CD4-positive, alpha-beta memory T cell (primary cell): Measurements from ENCODE around the gene BICDL1. TPM values are rescaled to one million over a fixed set of nuclear protein-coding genes. Genes with fewer than 3 reads are reported as not detected.

Source experiments
- CTCF ChIA-PET: fragments of 350-600 bp; sonication (Branson Sonifier 250); formaldehyde crosslinking; loops from one replicate; lab custom pipeline; 2021; ENCODE audit warnings: inconsistent platforms; ENCODE audit not compliant: partially characterized antibody; lab: Charles Lee
- POLR2A ChIA-PET: fragments of 350-600 bp; sonication (Branson Sonifier 250); formaldehyde crosslinking; loops from one replicate; lab custom pipeline; 2021; ENCODE audit not compliant: partially characterized antibody; lab: Charles Lee
- DNase-seq, 5 donors: peaks; one replicate each; pipeline versions ENCODE4 v3.0.0 to v3.0.0-alpha.2; 2020 to 2022; ENCODE audit warnings: mixed read lengths in 1 of 5
- H3K27ac ChIP-seq: one replicate; pipeline ENCODE4 v1.7.0; 2013; ENCODE audit warnings: low read depth, low read length
- H3K27me3 ChIP-seq: 2 replicates; pipeline ENCODE4 v1.7.0; 2013; ENCODE audit warnings: mild to moderate bottlenecking, low read length, moderate library complexity; ENCODE audit not compliant: insufficient read depth
- H3K36me3 ChIP-seq: 2 replicates; pipeline ENCODE4 v1.7.0; 2013; ENCODE audit warnings: mild to moderate bottlenecking, low read length, moderate library complexity; ENCODE audit not compliant: insufficient read depth
- H3K4me1 ChIP-seq: 2 replicates; pipeline ENCODE4 v1.7.0; 2013; ENCODE audit warnings: mild to moderate bottlenecking, low read length, moderate library complexity; ENCODE audit not compliant: insufficient read depth
- H3K4me3 ChIP-seq, 2 donors: one replicate each; pipeline ENCODE4 v1.7.0; 2013; ENCODE audit warnings: low read length in 2 of 2, mild to moderate bottlenecking in 1 of 2
- H3K9me3 ChIP-seq, 2 donors: one replicate each; pipeline ENCODE4 v1.7.0; 2013; ENCODE audit warnings: low read length in 2 of 2, control low read depth in 1 of 2; ENCODE audit not compliant: control insufficient read depth in 1 of 2
- H3K27ac Mint-ChIP-seq, 7 donors: one replicate each; pipeline ENCODE4 v1.8.0; 2020 to 2021; ENCODE audit warnings: mixed read lengths in 7 of 7, mild to moderate bottlenecking in 6 of 7, inconsistent platforms in 3 of 7, moderate library complexity in 3 of 7
- H3K27me3 Mint-ChIP-seq, 2 donors: one replicate each; pipeline ENCODE4 v1.8.0; 2020 to 2021; ENCODE audit warnings: mixed read lengths in 2 of 2
- H3K36me3 Mint-ChIP-seq, 2 donors: one replicate each; pipeline ENCODE4 v1.8.0; 2020 to 2021; ENCODE audit warnings: mixed read lengths in 2 of 2, inconsistent platforms in 1 of 2, mild to moderate bottlenecking in 1 of 2
- H3K4me1 Mint-ChIP-seq, 4 donors: one replicate each; pipeline ENCODE4 v1.8.0; 2020 to 2021; ENCODE audit warnings: mixed read lengths in 4 of 4, mild to moderate bottlenecking in 1 of 4
- H3K4me3 Mint-ChIP-seq, 8 donors: one replicate each; pipeline ENCODE4 v1.8.0; 2020 to 2021; ENCODE audit warnings: mixed read lengths in 8 of 8, mild to moderate bottlenecking in 7 of 8, moderate library complexity in 6 of 8, inconsistent platforms in 3 of 8
- H3K9me3 Mint-ChIP-seq, 8 donors: one replicate each; pipeline ENCODE4 v1.8.0; 2020 to 2021; ENCODE audit warnings: mixed read lengths in 8 of 8, mild to moderate bottlenecking in 5 of 8, inconsistent platforms in 3 of 8, moderate library complexity in 1 of 8
- intact Hi-C: fragments of 100-400 bp; cut with micrococcal nuclease; formaldehyde crosslinking; loops from one replicate; pipeline ENCODE4 v1.15.1; 2023
- polyA plus RNA-seq, 2 donors: library from polyadenylated mRNA; unstranded; fragments of 300-500 nt; fragmentation: Illumina TruSeq; gene quantifications; one replicate each; pipeline ENCODE4 v1.2.3, GENCODE V29; 2021
- total RNA-seq, 2 experiments: library from RNA; stranded (reverse); gene quantifications; one replicate each; pipeline ENCODE4 v1.2.3, GENCODE V29; 2021

BICDL1 gene
- total and polyA plus RNA-seq, 4 experiments from 2014 or later: 2.3 to 153 (median 73.2) TPM

DNA sequence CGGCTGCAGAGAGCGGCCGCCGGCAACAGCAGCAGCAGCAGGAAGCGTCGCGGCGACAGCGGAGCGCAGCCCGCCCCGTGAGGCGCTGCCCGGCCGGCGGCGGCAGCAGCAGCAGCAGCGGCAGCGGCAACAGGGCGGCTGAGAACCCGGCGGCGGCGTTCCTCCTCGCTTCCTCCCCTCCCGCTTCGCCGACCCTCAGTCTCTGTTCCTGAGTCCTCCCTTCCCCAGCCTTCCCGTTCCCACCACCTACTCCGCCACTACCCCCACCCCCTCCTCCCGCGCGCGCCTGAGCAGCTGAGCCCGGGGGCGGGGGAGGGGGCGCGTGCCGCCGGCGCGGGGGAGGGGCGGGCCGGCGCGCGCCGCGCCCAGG, 310 bp downstream of the BICDL1 start:
- no peaks in the 10 kb centered on the region for H3K27me3 Mint-ChIP-seq
- H3K27me3 ChIP-seq: no peaks in the 10 kb centered on the region
- H3K27ac Mint-ChIP-seq: peak overlapping the region; percentile 74 to 95 (median 79)
- DNase-seq: no peak
- no peaks in the 10 kb centered on the region for H3K9me3 ChIP-seq
- no peaks in the 10 kb centered on the region for H3K9me3 Mint-ChIP-seq
- H3K4me3 Mint-ChIP-seq: peak overlapping the region in 7 of 8 donors; percentile 56 to 85 (median 74)
- peak overlapping the region; percentile 77 for H3K27ac ChIP-seq
- peaks cover 6 to 34% of the 10 kb centered on the region in 2 donors for H3K36me3 Mint-ChIP-seq
- intact Hi-C loops: loop anchor here (1.0 to 10.0 kb wide), 4 partner anchors 18 to 212 kb away; partner anchors contain the start of gene RPLP0
- H3K4me1 ChIP-seq: peaks cover 36% of the 10 kb centered on the region
- H3K36me3 ChIP-seq: peaks cover 7% of the 10 kb centered on the region
- CTCF ChIA-PET: interaction anchor here (1.0 to 2.7 kb wide), 12 partner anchors 9 to 212 kb away, joined by 3 to 22 read pairs (median 6); partner anchors contain the start of gene RPLP0
- H3K4me3 ChIP-seq: peak overlapping the region in 1 of 2 donors; percentile 44
- POLR2A ChIA-PET: interaction anchor here (0.6 to 5.5 kb wide), 31 partner anchors 8 to 322 kb away, joined by 3 to 236 read pairs (median 6); partner anchors contain the start of genes CIT, PRKAB1, RAB35 and RNU4-1
- H3K4me1 Mint-ChIP-seq: peaks cover 26 to 41% (median 33%) of the 10 kb centered on the region in 4 donors

DNA sequence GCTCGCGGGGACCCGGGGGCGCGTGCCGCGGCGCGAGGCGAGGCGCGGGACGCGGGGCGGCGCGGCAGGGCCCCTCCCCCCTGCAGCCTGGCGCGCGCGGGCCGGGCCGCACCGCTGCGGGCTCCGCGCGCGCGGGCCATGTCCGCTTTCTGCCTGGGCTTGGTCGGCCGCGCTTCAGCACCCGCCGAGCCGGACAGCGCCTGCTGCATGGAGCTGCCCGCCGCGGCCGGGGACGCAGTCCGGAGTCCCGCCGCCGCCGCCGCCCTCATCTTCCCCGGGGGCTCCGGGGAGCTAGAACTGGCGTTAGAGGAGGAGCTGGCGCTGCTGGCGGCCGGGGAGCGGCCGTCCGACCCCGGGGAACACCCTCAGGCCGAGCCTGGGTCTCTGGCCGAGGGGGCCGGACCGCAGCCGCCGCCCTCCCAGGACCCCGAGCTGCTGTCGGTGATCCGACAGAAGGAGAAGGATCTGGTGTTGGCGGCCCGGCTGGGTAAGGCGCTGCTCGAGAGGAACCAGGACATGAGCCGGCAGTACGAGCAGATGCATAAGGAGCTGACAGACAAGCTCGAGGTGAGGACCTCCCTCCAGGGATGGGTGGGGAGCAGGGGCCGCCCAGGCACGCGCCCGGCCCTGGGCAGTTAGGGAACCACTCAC, 820 bp downstream of the BICDL1 start:
- Mint-ChIP-seq H3K4me3 (peak overlapping the region; percentile 85 to 94 (median 86)), H3K9me3 (no peaks in the 10 kb centered on the region), H3K27me3 (no peaks in the 10 kb centered on the region), H3K36me3 (peaks cover 6 to 38% of the 10 kb centered on the region in 2 donors), H3K27ac (peak overlapping the region in 6 of 7 donors; percentile 64 to 93 (median 86)), H3K4me1 (peaks cover 26 to 44% (median 34%) of the 10 kb centered on the region in 4 donors)
- Histone ChIP-seq H3K4me1 (peaks cover 36% of the 10 kb centered on the region), H3K27me3 (no peaks in the 10 kb centered on the region), H3K27ac (peak overlapping the region; percentile 77), H3K36me3 (peaks cover 7% of the 10 kb centered on the region), H3K4me3 (peak overlapping the region; percentile 60 to 78), H3K9me3 (no peaks in the 10 kb centered on the region)
- POLR2A ChIA-PET: interaction anchor here (0.6 to 5.5 kb wide), 33 partner anchors 10 to 322 kb away, joined by 3 to 236 read pairs (median 6); partner anchors contain the start of genes PRKAB1, RAB35, RNU4-1 and RNU4-2
- peak; percentile 63 to 74 (median 66) for DNase-seq
- CTCF ChIA-PET: interaction anchor here (0.7 to 2.7 kb wide), 20 partner anchors 9 to 212 kb away, joined by 3 to 22 read pairs (median 4); partner anchors contain the start of gene RPLP0
- intact Hi-C loops: loop anchor here (1.0 to 10.0 kb wide), 4 partner anchors 17 to 211 kb away; partner anchors contain the start of gene RPLP0

- ChIA-PET POLR2A (interaction anchor here (0.9 to 5.5 kb wide), 18 partner anchors 9 to 323 kb away, joined by 3 to 236 read pairs (median 9); partner anchors contain the start of genes PRKAB1, RAB35, RNU4-1 and RNU4-2), CTCF (interaction anchor here (0.7 to 2.7 kb wide), 13 partner anchors 10 to 211 kb away, joined by 3 to 11 read pairs (median 4); no protein-coding TSS in a partner anchor)
- Histone ChIP-seq H3K4me1 (peaks cover 36% of the 10 kb centered on the region), H3K27ac (peak overlapping the region; percentile 77), H3K27me3 (no peaks in the 10 kb centered on the region), H3K4me3 (peak overlapping the region; percentile 60 to 78), H3K9me3 (no peaks in the 10 kb centered on the region), H3K36me3 (peaks cover 9% of the 10 kb centered on the region)
- no peaks in the 10 kb centered on the region for H3K27me3 Mint-ChIP-seq
- intact Hi-C loops: no loop called here
- H3K27ac Mint-ChIP-seq: peak overlapping the region; percentile 64 to 93 (median 84)
- peak in 1 of 5 donors; percentile 50 for DNase-seq
- H3K9me3 Mint-ChIP-seq: no peaks in the 10 kb centered on the region
- H3K4me3 Mint-ChIP-seq: peak overlapping the region; percentile 85 to 94 (median 86)
- peaks cover 6 to 44% of the 10 kb centered on the region in 2 donors for H3K36me3 Mint-ChIP-seq
- H3K4me1 Mint-ChIP-seq: peaks cover 26 to 45% (median 34%) of the 10 kb centered on the region in 4 donors
These were observed 1.4 kb downstream of the BICDL1 start for GRCh38 chr12:119990382-119990874.

- no peak overlapping the region for H3K4me3 ChIP-seq
- ChIA-PET CTCF (no interaction called here), POLR2A (interaction anchor here (5.5 kb wide), 1 partner anchor 18 kb away, joined by 236 read pairs; no protein-coding TSS in a partner anchor)
- Mint-ChIP-seq H3K4me3 (peak overlapping the region in 3 of 8 donors; percentile 9 to 75 (median 13)), H3K9me3 (no peaks in the 10 kb centered on the region), H3K27me3 (no peaks in the 10 kb centered on the region), H3K4me1 (peaks cover 33 to 49% (median 39%) of the 10 kb centered on the region in 4 donors), H3K27ac (peak overlapping the region in 4 of 7 donors; percentile 13 to 88 (median 56)), H3K36me3 (peaks cover 14 to 55% of the 10 kb centered on the region in 2 donors)
- no peaks in the 10 kb centered on the region for H3K27me3 ChIP-seq
- peaks cover 36% of the 10 kb centered on the region for H3K4me1 ChIP-seq
- no peak for DNase-seq
- H3K36me3 ChIP-seq: peaks cover 9% of the 10 kb centered on the region
- no peak overlapping the region for H3K27ac ChIP-seq
- intact Hi-C loops: no loop called here
- H3K9me3 ChIP-seq: no peaks in the 10 kb centered on the region
These were observed 3.2 kb downstream of the BICDL1 start for GRCh38 chr12:119992129-119992705.

DNA sequence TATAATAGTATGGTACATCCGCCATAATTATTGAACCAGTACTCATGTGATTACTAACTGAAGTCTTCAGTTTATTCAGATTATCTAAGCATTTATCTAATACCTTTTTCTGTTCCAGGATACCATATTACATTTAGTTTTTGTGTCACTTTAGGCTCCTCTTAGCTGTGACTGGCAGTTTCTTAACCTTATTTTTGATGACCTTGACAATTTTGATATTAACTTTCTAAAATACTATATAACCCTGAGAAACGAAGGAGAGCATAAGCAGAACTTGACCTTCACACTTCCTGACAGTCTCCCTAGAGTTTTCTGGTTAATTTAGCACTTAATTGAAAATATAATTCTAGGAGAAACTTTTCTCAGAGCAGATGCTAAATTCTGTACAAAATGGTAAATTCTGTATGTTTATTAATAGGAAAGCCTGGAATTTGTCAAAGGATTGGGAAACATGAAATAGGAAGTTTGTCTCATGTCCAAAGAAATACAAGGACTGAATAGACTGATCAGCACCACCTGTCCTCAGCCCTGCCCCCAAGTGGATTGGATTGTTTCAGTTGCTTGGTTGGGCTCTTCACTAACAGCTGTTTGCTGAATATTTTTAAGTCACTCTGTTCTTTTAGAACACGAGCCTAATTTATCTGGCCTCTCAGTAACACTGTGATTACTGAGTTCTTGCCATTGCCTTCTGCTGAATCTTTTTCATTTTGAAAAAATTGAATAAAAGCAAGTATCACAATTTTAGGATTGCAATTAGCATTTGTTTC, 6.0 kb downstream of the BICDL1 start:
- H3K4me3 ChIP-seq: no peak overlapping the region
- Mint-ChIP-seq H3K4me1 (peaks cover 32 to 47% (median 38%) of the 10 kb centered on the region in 4 donors), H3K9me3 (peaks cover 0 to 2% (median 0%) of the 10 kb centered on the region in 8 donors), H3K27ac (peak overlapping the region in 3 of 7 donors; percentile 57 to 88 (median 57)), H3K4me3 (no peak overlapping the region), H3K36me3 (peaks cover 29 to 80% of the 10 kb centered on the region in 2 donors), H3K27me3 (no peaks in the 10 kb centered on the region)
- H3K9me3 ChIP-seq: no peaks in the 10 kb centered on the region
- no peaks in the 10 kb centered on the region for H3K27me3 ChIP-seq
- H3K4me1 ChIP-seq: peaks cover 26% of the 10 kb centered on the region
- DNase-seq: no peak
- no peak overlapping the region for H3K27ac ChIP-seq
- H3K36me3 ChIP-seq: peaks cover 13% of the 10 kb centered on the region
- ChIA-PET POLR2A (interaction anchor here (1.4 to 2.0 kb wide), 2 partner anchors 11 to 20 kb away, joined by 3 to 12 read pairs; no protein-coding TSS in a partner anchor), CTCF (no interaction called here)
- intact Hi-C loops: no loop called here

GRCh38 chr12:119996417-119996816, 7.4 kb downstream of the BICDL1 start:
- peak overlapping the region in 1 of 7 donors; percentile 67 for H3K27ac Mint-ChIP-seq
- POLR2A ChIA-PET: interaction anchor here (1.3 to 1.7 kb wide), 2 partner anchors 8 to 11 kb away, joined by 3 to 6 read pairs; partner anchors contain the start of gene BICDL1
- H3K9me3 Mint-ChIP-seq: peaks cover 0 to 2% (median 0%) of the 10 kb centered on the region in 8 donors
- no peak overlapping the region for H3K4me3 Mint-ChIP-seq
- Histone ChIP-seq H3K36me3 (peaks cover 13% of the 10 kb centered on the region), H3K27ac (no peak overlapping the region), H3K9me3 (no peaks in the 10 kb centered on the region), H3K4me1 (peaks cover 13% of the 10 kb centered on the region), H3K4me3 (no peak overlapping the region), H3K27me3 (no peaks in the 10 kb centered on the region)
- H3K36me3 Mint-ChIP-seq: peaks cover 37 to 78% of the 10 kb centered on the region in 2 donors
- intact Hi-C loops: no loop called here
- DNase-seq: no peak
- CTCF ChIA-PET: no interaction called here
- H3K27me3 Mint-ChIP-seq: no peaks in the 10 kb centered on the region
- H3K4me1 Mint-ChIP-seq: peaks cover 21 to 33% (median 25%) of the 10 kb centered on the region in 4 donors
